NCI-H2227 (cell line): ENCODE data around the gene AMDHD2.
"Not testable (repeated sequence)": the region's sequence is repeated elsewhere in the genome, so short reads cannot be mapped to it uniquely, and the experiment has no call there.

Experiments
- DNase-seq: peaks from one replicate; lab custom pipeline; 2025; ENCODE audit not compliant: unreplicated experiment; lab: John Stamatoyannopoulos, UW

The AMDHD2 gene

GRCh38 chr16:2531696-2532493, 11.7 kb downstream of the AMDHD2 start:
- DNase-seq = peak; percentile 99

GRCh38 chr16:2532494-2533141, 12.4 kb downstream of the AMDHD2 start:
- DNase-seq = peak; percentile 70

GRCh38 chr16:2533142-2533755, 13.1 kb downstream of the AMDHD2 start:
- DNase-seq = not testable (repeated sequence)

DNA sequence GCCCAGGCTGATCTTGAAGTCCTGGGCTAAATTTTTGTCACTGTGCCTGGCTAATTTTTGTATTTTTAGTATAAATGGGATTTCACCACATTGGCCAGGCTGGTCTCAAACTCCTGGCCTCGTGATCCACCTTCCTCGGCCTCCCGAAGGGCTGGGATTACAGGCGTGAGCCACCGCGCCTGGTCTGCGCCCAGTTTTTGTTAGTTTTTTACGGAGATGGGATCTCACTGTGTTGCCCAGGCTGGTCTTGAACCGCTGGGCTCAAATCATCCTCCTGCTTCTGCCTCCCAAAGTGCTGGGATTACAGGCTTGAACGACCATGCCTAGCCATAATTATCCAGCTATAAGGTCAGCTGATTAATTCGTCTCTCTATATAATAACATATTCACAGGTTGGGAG, 13.7 kb downstream of the AMDHD2 start:
- no peak for DNase-seq

- DNase-seq = not testable (repeated sequence)
These were observed 14.2 kb downstream of the AMDHD2 start for GRCh38 chr16:2534335-2534734.

DNA sequence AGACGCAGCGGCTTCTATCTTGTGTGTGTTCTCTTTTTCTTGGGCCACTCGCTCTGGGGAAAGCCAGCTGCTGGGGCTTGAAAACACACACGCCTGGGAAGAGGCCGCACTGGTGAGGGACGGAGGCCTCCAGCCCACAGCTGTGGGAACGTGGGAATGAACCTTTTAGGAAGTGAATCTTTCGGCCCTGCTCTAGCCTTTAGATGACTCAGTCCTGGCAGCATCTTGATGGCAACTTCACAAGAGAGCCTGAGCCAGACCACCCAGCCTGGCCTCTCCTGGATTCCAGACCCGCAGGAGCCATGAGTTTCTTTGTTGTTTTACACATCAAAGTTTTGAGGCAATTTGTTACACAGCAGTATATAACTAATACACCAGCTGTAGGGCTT, 15.4 kb downstream of the AMDHD2 start:
- no peak for DNase-seq

DNA sequence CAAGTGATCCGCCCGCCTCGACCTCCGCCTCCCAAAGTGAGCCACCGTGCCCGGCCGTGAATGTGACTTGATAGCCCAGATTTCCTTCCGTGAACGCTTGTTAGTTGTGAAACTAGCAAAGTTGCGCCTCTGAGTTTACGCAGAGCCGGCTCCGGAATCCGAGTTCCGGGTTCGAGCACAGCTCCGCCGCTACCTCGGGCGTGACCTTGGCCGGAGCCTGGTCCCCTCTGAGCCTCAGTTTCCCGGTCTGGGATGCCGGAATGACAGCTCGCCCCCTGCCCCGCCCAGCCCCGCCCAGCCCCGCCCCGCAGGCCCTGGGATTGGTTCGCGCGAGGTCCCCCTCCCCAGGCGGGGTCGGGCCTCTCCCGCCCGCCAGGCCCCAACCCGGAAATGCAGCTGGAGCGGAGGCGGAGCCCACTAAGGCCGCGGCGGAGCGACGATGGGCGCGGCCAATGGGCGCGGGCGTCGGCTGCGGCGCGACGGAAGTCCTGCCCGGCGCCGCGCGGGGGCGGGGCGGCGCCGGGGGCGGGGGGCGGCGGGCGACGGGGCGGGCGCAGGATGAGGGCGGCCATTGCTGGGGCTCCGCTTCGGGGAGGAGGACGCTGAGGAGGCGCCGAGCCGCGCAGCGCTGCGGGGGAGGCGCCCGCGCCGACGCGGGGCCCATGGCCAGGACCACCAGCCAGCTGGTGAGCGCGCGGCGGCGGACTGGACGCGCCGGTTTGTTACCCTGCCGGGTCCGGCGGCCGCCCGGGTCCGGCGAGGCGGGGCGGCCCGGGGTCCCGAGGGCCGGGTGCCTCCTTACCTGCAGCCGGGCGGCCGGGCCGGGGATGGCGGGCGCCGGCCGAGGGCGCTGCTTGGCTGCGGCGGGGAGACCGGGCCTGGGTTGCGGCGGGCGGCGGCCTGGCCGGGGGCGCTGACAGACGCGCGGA, 17.5 kb downstream of the AMDHD2 start, which contains the start of gene PDPK1:
Gene PDPK1, plus strand, starts transcription at position 571 of the 929 bp plus-strand sequence. Its CDS starts 92 bp downstream, at position 663.
- peak; percentile 98 for DNase-seq

- not testable (repeated sequence) for DNase-seq
These were observed 19.1 kb downstream of the AMDHD2 start for GRCh38 chr16:2539192-2539844.

DNA sequence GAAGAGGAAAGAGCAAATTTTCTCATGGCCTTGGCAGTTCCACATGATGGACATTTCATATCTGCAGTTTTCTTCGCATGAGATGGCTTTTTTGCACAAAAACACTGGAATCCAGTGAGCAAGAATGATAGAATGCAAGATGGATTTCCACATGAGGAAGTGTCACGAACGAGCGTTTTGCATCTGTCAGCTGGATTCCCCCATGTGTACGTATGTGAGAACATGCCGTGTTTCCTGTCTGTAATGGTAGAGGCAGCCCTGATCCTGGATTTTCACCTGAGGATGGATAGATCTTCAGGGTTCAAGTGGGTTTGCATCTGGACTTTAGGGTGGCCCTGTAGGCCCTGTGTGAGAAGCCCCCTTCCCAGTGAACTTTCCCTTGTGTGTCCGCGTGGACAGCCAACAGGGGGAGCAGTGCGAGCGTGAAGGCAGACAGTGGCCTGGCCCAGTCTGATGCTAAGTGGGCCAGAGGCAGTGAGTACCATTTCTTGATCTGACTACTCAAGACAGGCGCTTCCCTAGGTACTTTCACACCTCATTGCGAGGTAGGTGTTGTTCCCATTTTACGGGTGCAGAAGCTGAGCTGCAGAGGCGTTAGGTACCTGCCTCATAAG, 19.8 kb downstream of the AMDHD2 start:
- DNase-seq = peak; percentile 36

- DNase-seq = not testable (repeated sequence)
These were observed 20.7 kb downstream of the AMDHD2 start for GRCh38 chr16:2540912-2541311.

- not testable (repeated sequence) for DNase-seq
These were observed 21.2 kb downstream of the AMDHD2 start for GRCh38 chr16:2541409-2541808.

GRCh38 chr16:2543771-2544170, 23.6 kb downstream of the AMDHD2 start:
- DNase-seq = not testable (repeated sequence)

DNA sequence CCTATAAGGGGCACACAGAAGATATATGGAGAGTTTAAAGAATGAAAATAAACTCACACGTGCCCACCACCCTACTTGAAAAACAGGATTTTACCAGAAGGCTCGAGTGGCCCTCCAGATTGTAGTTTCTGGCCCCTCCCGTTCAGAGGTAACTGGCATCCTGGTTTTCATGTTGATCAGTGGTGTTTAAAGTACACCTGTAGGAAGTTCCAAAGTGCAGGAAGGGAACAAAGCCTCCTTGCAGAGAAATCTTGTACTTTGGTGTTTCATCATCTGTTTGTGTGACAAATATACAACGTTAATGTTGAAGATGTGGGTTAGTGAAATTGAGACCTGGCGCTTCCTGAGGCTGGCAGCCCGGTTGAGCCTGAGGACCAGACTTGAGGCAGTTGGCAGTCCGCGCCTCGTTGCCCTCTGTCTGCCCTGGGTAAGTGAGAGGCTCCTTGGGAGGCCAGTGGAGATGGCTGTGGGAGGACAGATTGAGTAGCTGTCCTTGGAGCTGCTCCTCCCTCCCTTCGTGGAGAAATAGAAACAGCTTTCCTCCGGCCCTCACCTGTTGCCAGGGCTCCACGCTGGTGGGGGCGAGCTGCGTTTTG, 30.2 kb downstream of the AMDHD2 start:
- not testable (repeated sequence) for DNase-seq

DNA sequence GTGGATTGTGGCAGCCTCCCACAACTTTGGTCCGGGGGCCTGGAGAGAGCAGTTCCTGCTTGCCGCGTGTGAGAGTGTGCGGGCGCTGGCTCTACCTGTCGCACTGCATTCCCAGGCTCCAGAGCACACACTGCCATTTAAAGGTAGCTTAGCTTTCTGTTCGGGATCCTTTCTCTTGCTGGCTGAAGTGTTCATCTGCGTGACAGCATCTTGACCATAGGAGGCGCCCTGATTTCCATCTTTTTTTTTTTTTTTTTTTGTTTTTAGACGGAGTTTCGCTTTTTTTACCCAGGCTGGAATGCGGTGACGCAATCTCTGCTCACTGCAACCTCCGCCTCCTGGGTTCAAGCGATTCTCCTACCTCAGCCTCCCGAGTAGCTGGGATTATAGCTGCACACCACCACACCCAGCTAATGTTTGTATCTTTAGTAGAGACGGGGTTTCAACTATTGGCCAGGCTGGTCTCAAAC, 31.3 kb downstream of the AMDHD2 start:
- not testable (repeated sequence) for DNase-seq

DNA sequence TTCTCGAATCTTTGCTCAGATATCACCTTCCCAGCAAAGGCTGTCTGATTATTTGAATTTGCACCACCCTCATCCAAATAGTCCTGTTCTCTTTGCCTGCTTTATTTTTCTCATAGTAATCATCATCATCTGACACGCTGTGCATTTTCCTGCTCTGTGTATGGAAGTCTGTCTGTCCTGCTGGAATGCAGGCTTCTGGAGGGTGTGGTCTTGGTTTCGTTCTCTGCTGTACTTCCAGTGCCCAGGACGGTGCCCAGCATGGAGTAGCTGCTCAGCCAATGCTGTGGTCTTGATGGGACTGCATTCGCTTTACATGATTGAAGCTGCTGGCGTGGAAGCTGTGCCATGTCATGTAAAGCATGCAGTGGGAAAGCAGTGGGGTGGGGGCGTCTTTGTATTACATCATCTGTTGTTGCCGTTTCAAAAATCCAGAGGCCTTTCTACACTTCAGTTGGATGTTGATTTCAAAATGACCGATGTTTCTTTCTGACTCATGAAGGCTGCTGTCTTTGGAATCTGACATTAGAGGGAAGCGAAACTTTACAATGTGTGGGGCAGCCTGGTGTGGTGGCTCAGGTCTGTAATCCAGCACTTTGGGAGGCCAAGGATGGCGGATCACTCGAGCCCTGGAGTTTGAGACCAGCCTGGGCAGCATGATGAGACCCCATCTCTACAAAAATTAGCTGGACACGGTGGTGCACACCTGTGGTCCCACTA, 34.7 kb downstream of the AMDHD2 start:
- not testable (repeated sequence) for DNase-seq

GRCh38 chr16:2557150-2557549, 37.0 kb downstream of the AMDHD2 start:
- not testable (repeated sequence) for DNase-seq

- DNase-seq = not testable (repeated sequence)
These were observed 40.1 kb downstream of the AMDHD2 start for GRCh38 chr16:2560131-2560797.

- not testable (repeated sequence) for DNase-seq
These were observed 40.6 kb downstream of the AMDHD2 start for GRCh38 chr16:2560798-2561133.
